Measurements from ENCODE around the gene MAP3K2.

- no peak for TF ChIP-seq POLR2A (IDR thresholded peaks at IDR 0.05)
- TF ChIP-seq CTCF (IDR thresholded peaks at IDR 0.05) = no peak
Measured at GRCh38 chr2:127314193-127314988, 73.4 kb downstream of the MAP3K2 start.

Data from esophagus squamous epithelium (tissue), 4 donors.